ENCODE data around the gene GPSM3. TPM values are rescaled to one million over a fixed set of nuclear protein-coding genes. Genes with fewer than 3 reads are reported as not detected.

The GPSM3 gene
- total and polyA plus RNA-seq, 2 donors (not counting 3 experiments of a cell fraction or from before 2014, with no cell fraction given), result 19.5 to 21.6 TPM

DNA sequence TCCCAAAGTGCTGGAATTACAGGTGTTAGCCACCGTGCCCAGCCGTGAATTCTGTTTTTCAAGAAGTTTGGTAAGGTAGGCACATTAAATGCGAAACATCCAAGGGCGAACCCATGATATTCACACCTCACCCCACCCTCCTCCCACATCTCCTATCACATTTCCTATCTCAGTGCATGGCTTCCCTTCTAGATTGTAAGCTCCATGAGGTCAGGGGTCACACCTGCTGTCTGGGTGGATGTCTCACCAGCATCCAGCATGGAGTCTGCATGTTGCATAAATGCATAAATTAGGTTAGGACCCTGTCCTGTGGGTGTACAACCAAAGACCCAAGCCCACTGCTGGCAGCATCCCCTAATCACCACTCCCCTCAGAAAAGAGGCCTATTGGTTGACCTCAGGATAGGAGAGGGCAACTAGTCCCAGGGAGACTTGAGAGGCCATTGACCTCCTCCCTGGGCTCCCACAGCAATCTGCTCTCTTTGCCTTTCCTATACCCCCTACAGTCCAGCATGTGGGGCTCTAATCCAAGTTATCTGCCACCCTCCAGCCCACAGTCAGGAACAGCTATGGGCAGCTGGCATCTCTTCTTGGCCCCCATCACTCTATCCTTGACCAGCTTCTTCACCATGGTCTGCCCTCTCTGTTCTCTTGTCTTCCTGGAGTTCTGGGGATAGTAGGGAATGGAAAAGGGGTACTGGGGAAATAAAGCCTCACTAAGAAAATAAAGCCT is 44.9 kb downstream of the GPSM3 start:
- intact Hi-C loops (cut with micrococcal nuclease), result loop anchor here (1.0 kb wide), 1 partner anchor 48 kb away; no protein-coding TSS in a partner anchor
- dilution Hi-C loops (cut with MboI; ENCODE audit: extremely low pct_ligation_motif_present, low sequenced_read_pairs), result no loop called here
- no peaks in the 10 kb centered on the region for H3K79me2 ChIP-seq (ENCODE audit: control insufficient read depth, insufficient read depth, low read length)
- H4K20me1 ChIP-seq (replicated peaks; ENCODE audit: control insufficient read depth, extremely low read depth, insufficient read depth, low read length), result no peaks in the 10 kb centered on the region
- DNase-seq (ENCODE audit: low read depth, low spot score), result no peak
- H3K4me3 ChIP-seq (replicated peaks in 1 of 3; ENCODE audit: insufficient read depth in 1 of 3, low read depth in 1 of 3, low read length in 3 of 3), result no peak overlapping the region
- ChIA-PET CTCF (interaction anchor here (1.0 to 2.8 kb wide), 5 partner anchors 17 to 638 kb away, joined by 3 to 12 read pairs (median 6); partner anchors contain the start of gene FKBPL), POLR2A (no interaction called here)
- H3K9me3 ChIP-seq (replicated peaks; ENCODE audit: control insufficient read depth, insufficient read depth, low read length), result no peaks in the 10 kb centered on the region
- TF ChIP-seq JUN (IDR thresholded peaks at IDR 0.05; ENCODE audit: borderline replicate concordance, insufficient read depth, insufficient read length, low read depth) (no peak), POLR2A (IDR thresholded peaks at IDR 0.05; ENCODE audit: low read depth, low read length) (no peak), MYC (IDR thresholded peaks at IDR 0.05; ENCODE audit: low read depth, low read length) (no peak), POLR2AphosphoS5 (IDR thresholded peaks at IDR 0.05; ENCODE audit: insufficient read depth, low read depth, low read length) (no peak), GATA2 (IDR thresholded peaks at IDR 0.05; ENCODE audit: insufficient read depth, insufficient read length, low read depth, low read length) (no peak), EZH2 (IDR thresholded peaks at IDR 0.05; ENCODE audit: borderline replicate concordance, low read depth, low read length, severe bottlenecking) (no peak), FOS (IDR thresholded peaks at IDR 0.05; ENCODE audit: borderline replicate concordance, insufficient read depth, low read length) (no peak)
- TF ChIP-seq, protein P1, sequence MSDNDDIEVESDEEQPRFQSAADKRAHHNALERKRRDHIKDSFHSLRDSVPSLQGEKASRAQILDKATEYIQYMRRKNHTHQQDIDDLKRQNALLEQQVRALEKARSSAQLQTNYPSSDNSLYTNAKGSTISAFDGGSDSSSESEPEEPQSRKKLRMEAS (IDR thresholded peaks at IDR 0.05; ENCODE audit: insufficient read depth, insufficient read length), result no peak
- TF ChIP-seq, protein P2, sequence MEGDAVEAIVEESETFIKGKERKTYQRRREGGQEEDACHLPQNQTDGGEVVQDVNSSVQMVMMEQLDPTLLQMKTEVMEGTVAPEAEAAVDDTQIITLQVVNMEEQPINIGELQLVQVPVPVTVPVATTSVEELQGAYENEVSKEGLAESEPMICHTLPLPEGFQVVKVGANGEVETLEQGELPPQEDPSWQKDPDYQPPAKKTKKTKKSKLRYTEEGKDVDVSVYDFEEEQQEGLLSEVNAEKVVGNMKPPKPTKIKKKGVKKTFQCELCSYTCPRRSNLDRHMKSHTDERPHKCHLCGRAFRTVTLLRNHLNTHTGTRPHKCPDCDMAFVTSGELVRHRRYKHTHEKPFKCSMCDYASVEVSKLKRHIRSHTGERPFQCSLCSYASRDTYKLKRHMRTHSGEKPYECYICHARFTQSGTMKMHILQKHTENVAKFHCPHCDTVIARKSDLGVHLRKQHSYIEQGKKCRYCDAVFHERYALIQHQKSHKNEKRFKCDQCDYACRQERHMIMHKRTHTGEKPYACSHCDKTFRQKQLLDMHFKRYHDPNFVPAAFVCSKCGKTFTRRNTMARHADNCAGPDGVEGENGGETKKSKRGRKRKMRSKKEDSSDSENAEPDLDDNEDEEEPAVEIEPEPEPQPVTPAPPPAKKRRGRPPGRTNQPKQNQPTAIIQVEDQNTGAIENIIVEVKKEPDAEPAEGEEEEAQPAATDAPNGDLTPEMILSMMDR (IDR thresholded peaks at IDR 0.05; ENCODE audit: extremely low read depth in 1 of 2, insufficient read depth in 1 of 2, low read depth in 1 of 2, low read length in 2 of 2), result no peak
- no peak overlapping the region for H3K9ac ChIP-seq (replicated peaks; ENCODE audit: extremely low read depth, insufficient read depth, low read length)
- H3K27ac ChIP-seq (ENCODE audit: insufficient read depth, low read depth, low read length), result no peak overlapping the region
- peaks cover 24 to 27% of the 10 kb centered on the region in 2 experiments for H3K27me3 ChIP-seq (ENCODE audit: control insufficient read depth in 2 of 2, insufficient read depth in 2 of 2, low read length in 2 of 2)
- FAIRE-seq, result no peak
- H3K4me2 ChIP-seq (ENCODE audit: insufficient read depth, low read length), result no peak overlapping the region
- H2AFZ ChIP-seq (ENCODE audit: low read depth, low read length), result no peak overlapping the region
- BruUV-seq (replicated peaks), result no TSS peak
- H3K4me1 ChIP-seq (ENCODE audit: control insufficient read depth, extremely low read depth, insufficient read depth, low read length), result peaks cover 9% of the 10 kb centered on the region
- no peaks in the 10 kb centered on the region for H3K36me3 ChIP-seq (ENCODE audit: control insufficient read depth in 2 of 2, extremely low read depth in 1 of 2, insufficient read depth in 2 of 2, low read length in 2 of 2)
- no peaks in the 10 kb centered on the region for H3K9me1 ChIP-seq (replicated peaks; ENCODE audit: control insufficient read depth, extremely low read depth, insufficient read depth, low read length)
